Muscle layer of duodenum (tissue), 2 donors: ENCODE measurements around the gene NRF1.

ENCODE experiments used
- H3K27ac ChIP-seq: one replicate; pipeline ENCODE4 v1.7.0; 2013; ENCODE audit warnings: mild to moderate bottlenecking, low read length
- H3K27me3 ChIP-seq: one replicate; pipeline ENCODE4 v1.7.0; 2013; ENCODE audit warnings: low read depth, mild to moderate bottlenecking, control low read depth, low read length
- H3K36me3 ChIP-seq, 2 donors: one replicate each; pipeline ENCODE4 v1.7.0; 2013; ENCODE audit warnings: low read length in 2 of 2, control low read depth in 1 of 2, mild to moderate bottlenecking in 1 of 2; ENCODE audit not compliant: insufficient read depth in 2 of 2, control insufficient read depth in 1 of 2
- H3K4me1 ChIP-seq, 2 donors: one replicate each; pipeline ENCODE4 v1.7.0; 2013; ENCODE audit warnings: low read length in 2 of 2, mild to moderate bottlenecking in 2 of 2, control low read depth in 1 of 2, moderate library complexity in 1 of 2; ENCODE audit not compliant: insufficient read depth in 2 of 2, control insufficient read depth in 1 of 2
- H3K4me3 ChIP-seq, 2 donors: one replicate each; pipeline ENCODE4 v1.7.0; 2013; ENCODE audit warnings: low read length in 2 of 2, low read depth in 1 of 2, mild to moderate bottlenecking in 1 of 2
- H3K9me3 ChIP-seq, 2 donors: one replicate each; pipeline ENCODE4 v1.7.0; 2013; ENCODE audit warnings: low read length in 2 of 2, control low read depth in 1 of 2, mild to moderate bottlenecking in 1 of 2; ENCODE audit not compliant: control insufficient read depth in 1 of 2
- donor health status: healthy.

The NRF1 gene

GRCh38 chr7:129803546-129804081 lies 192.1 kb downstream of the NRF1 start:
- Histone ChIP-seq H3K27me3 (no peaks in the 10 kb centered on the region), H3K36me3 (no peaks in the 10 kb centered on the region), H3K9me3 (no peaks in the 10 kb centered on the region), H3K4me1 (no peaks in the 10 kb centered on the region), H3K4me3 (no peak overlapping the region), H3K27ac (no peak overlapping the region)

DNA sequence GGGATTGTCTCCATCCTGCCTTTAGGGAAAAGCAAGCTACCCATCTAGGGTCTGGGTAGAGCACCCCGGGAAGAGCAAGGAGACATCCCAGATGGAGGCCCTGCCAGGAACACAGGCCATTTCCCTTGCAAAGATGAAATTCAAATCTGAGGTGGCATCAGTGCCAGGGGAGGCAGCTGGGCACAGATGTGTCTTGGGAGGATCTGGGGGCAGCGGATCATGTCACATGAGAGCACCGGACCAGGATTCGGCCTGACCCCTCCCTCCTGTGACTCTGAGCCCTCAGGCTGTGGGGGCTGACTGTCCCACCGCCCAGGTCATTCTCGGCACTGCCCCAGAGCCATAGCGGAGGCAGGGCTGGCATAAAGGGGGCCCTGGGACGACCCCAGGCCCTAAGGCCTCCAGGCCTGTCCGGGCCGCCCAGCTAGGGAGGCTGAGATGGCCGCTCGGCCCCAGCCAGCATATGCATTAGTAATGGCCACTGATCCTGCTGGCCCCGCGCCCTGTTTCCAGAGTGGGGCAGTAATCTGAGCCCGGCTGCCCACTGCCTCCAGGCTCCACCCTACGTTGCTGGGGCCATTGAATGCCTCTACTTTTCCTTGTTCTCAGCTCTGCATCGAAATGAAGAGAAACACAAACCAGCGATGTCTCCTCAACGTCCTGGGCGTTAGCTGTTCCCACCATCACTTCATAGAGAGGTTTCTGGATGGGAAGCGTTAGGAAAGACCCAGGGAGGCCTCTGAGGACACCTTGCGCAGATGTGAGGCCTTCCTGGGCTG lies 192.8 kb downstream of the NRF1 start:
- Histone ChIP-seq H3K36me3 (no peaks in the 10 kb centered on the region), H3K9me3 (no peaks in the 10 kb centered on the region), H3K4me1 (no peaks in the 10 kb centered on the region), H3K27ac (no peak overlapping the region), H3K27me3 (no peaks in the 10 kb centered on the region), H3K4me3 (no peak overlapping the region)

DNA sequence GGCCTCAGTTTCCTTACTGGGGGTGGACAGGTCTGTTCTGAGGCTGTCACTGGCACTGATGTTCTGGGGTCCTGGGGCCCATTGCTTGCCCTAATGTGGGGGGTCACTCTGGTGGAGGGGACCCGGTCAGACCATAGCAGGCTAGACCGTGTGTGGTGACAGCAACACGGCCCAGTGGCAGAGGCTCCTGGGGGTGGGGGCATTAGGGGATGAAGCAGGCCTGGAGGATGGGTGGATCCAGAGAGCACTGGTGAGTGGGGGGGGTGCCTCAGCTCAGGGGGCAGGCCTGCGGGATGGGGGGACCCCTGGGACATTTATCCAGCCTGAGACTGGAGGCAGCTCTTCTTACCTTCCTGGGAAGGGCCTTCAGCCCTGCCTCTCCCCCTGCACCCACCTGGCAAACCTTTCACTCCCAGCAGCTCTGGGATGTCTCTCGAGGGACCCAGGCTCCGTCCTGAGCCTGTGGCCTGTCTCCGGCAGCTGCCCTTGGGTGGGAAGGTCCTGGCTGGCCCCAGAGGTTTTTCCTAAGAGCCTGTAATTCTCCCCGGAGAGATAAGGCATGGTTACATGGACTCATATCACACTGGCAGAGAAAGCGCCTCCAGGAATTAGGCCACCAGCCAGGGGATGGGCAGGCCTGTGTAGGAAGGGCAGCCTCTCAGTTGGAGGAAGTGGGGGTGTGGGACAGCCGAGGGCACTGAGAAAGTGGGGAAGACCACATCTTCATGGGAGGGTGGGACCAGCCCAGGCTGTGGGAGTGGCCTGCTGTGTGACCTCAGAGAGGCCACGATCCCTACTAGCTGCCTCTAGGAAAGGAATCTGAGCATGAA lies 193.6 kb downstream of the NRF1 start:
- no peak overlapping the region for H3K27ac ChIP-seq
- H3K4me1 ChIP-seq: no peaks in the 10 kb centered on the region
- no peaks in the 10 kb centered on the region for H3K27me3 ChIP-seq
- no peaks in the 10 kb centered on the region for H3K9me3 ChIP-seq
- no peaks in the 10 kb centered on the region for H3K36me3 ChIP-seq
- H3K4me3 ChIP-seq: no peak overlapping the region
